GM19043 (cell line): ENCODE results near the gene ZBTB3.
A peak's percentile ranks its signal among the peaks of the same experiment; 100 is the strongest.
"Not testable (repeated sequence)": the region's sequence is repeated elsewhere in the genome, so short reads cannot be mapped to it uniquely, and the experiment has no call there.

ENCODE experiments used
- ATAC-seq: cut with Tn5 transposase; IDR thresholded peaks from one replicate; pipeline ENCODE4 v1.9.1; 2021; ENCODE audit warnings: low read depth; ENCODE audit not compliant: unreplicated experiment

ZBTB3 gene

DNA sequence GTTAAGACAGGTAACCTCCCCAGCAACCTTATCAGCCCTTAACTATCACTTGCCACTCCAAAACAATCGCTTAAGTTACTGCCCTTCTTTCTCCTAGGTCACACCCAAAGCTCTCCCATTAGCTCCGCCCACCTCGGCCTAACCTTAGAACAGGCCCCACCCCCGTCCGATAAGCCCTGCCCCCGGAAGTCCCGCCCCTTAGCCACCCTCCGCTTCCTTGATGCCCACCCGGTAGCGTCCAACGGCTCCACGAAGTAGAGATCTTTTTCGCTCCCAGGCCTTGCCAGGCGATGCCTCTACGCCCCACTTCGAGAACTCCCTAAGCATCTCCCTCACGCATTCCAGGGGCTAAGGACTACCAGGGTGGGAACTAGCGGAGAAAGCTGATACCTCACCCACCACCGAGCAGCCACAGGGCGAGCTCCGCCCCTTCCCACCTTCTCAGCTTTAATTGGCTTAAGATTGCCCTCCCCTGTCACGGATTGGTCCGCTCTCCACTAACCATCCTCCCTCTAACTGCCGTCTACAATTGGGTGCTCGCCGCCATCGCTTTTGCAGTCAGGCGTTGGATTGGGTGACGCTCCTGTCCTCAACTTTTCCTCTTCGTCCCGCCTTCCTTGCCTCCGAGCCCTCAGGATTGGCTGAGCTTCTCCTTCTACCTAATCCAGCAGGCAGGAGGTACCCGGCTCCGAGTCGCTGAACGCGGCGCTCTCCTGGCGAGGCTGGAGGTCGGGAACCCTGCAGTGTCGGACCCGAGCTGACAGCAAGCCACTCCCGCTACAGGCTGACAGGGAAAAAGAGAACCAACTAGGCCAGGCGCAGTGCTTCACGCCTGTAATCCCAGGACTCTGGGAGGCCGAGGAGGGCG is at the start of gene ZBTB3:
Gene ZBTB3 (minus strand): TSS at position 425 of the 868 bp plus-strand sequence. CDS start 496 bp downstream, outside the sequence.
- peak; percentile 93 for ATAC-seq

DNA sequence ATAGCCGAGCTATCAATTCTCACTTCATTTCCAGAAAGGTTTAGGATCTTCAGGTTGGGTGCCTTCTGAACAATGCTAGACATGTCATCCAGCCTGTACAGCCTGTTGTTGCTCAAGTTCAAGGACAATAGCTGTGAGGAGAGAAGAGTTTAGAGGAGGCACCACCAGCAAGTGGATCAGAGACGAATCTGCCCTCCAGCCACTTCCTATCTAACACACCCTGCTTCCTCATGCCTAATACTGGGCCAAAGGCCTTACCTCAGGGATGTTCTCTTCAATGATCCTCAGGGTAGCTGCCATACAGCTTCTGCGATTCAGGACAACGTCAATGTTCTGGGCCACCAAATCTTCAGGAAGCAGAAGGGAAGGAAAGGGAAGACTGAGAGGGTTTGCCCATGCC is 47.1 kb upstream of the ZBTB3 start:
- no peak for ATAC-seq

DNA sequence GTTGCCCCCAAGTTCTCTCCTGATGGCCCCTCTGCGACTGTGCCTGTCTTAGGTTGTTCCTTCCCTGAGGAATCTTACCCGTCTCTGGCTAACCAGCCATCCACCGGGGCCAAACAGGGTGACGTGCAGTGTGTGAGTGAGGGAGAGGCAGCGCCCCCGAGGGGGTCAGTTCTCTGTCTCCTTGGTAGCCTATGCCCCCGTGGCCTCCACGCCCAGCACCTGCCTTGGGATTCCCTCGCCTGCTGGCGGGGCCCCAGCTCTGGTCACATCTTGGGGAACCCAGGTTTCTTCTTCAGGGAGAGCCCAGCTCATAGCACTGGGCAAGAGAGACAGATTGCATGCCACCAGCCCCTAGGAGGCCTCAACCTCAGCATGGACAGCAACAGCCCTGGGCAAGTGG is 45.5 kb upstream of the ZBTB3 start:
- ATAC-seq = no peak

DNA sequence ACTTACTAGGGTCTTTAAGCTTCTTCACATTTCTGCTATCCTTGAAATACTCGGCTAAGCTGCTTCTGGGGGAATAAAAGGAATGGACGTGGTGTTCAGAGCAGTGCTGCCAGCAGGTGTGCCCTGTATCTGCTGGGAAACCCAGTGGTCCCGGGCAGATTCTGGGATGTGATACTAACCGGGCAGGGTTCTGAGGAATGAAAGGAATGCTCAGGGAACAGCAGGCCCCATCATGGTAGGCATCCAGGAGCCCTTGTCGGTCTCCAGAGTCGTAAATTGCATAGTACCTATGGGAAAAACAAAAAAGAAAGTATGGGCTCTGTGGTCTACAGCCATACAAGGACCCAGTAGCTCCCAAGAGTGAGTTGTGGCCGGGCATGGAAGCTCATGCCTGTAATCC is 42.3 kb upstream of the ZBTB3 start:
- ATAC-seq = no peak

DNA sequence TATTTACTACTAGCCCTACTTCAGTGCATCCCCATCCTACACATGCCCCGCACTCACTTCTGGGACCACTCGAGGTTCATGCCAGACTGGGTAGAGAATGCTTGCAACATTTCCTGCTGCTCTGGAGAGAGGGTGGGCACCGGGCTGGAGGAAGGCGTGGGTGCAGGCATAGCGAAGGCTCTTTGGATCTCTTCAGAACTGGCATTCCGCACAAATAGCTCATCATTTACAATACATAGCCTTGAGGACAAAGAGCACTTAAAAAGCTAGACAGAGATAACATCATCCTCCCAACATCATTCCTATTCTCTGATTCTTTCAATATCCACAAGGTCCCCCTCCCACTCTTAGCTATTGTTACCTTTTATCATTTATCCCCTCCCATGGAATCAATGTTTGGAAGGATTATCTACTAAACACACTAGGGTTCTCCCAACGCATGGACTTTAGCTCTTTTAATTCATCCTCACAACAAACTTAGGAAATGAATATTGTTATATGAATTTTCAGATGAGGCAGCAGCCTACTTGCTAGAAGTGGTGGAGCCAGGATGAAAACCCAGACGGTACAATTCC is 40.3 kb upstream of the ZBTB3 start:
- ATAC-seq = no peak

DNA sequence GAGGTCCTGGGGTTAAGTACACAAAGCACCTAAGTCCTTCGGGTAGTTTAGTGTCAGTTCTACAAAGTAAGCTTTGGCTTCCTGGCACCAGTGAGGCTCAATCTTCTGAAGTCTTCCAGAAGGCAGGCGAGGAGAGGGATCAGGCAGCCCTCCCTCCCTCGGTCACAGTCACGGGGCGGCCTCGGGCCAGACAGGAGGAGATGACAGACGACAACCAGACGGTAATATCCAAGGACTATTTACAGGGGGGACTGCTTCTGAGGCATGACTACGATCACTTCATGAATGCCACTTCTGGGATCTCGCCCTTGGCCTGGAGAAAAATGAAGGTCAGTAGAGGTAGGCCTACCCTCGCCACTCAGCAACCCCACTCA is 38.2 kb upstream of the ZBTB3 start:
- ATAC-seq = no peak

DNA sequence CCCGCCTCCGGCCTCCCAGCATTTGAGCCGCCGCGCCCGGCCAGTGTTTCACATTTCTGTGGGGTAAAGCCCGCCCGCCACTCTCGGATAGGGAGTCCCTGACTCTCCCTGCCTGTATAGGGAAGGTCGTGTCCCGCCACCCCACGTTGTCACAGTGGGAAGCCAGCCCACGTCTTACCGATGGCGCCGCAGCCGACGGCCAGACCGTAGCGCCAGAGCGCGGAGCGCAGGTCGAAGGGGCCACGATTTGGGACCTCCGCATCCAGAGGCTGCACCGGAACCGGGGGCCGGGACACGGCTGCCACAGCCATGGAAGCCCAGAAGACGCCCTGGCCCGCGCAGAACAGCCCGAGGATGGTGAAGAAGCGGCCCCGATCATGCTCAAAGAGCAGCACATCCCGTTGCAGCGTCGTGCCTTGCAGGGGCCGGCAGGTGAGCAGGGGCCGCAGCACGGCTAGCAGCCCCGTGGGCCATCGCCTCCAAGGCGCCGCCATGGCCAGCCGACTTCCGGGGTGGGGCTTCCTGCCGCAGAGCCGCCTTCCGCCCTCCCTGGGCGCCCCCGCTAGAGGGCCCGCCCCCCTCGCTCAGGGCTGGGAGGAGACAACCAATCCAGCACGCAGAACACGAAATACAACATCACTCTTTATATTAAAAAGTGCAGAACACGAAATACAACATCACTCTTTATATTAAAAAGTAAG is 37.7 kb upstream of the ZBTB3 start, which contains the start of gene TMEM223:
Gene TMEM223 (minus strand): TSS at position 506 of the 701 bp plus-strand sequence. CDS start 12 bp downstream, at position 494.
- peak; percentile 73 for ATAC-seq

DNA sequence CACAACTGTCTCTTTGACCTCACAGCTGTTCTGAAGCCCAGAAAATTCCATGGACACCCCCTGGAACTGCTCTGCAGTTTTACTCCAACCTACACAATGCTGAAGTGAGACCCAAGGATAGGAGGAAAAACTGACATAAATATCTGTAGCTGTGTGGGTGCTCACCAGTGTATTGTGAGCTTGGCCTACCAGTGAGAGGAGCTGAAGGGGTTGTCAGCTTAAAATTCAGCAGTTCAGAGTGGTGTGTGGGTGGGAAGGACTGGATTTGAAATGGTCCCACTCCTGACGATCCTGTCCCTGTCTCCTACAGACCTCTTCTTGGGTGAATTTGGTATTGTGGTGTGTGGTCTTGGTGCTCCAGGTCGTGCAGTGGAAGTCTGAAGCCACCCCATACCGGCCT is 35.6 kb upstream of the ZBTB3 start:
- no peak for ATAC-seq

DNA sequence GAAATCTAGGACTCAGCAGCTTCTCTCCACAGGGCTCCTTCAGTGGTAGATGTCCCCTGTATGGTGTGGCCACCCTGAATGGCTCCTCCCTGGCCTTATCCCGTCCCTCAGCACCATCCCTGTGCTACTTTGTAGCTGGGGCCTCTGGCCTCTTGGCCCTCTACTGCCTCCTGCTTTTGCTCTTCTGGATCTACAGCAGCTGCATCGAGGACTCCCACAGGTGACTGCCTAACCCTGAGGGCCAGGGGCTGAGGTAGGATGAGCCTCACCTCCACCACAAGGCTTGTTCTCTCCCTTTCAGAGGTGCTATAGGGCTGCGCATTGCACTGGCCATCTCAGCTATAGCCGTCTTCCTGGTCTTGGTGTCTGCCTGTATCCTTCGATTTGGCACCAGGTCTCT is 35.0 kb upstream of the ZBTB3 start:
- ATAC-seq = no peak

DNA sequence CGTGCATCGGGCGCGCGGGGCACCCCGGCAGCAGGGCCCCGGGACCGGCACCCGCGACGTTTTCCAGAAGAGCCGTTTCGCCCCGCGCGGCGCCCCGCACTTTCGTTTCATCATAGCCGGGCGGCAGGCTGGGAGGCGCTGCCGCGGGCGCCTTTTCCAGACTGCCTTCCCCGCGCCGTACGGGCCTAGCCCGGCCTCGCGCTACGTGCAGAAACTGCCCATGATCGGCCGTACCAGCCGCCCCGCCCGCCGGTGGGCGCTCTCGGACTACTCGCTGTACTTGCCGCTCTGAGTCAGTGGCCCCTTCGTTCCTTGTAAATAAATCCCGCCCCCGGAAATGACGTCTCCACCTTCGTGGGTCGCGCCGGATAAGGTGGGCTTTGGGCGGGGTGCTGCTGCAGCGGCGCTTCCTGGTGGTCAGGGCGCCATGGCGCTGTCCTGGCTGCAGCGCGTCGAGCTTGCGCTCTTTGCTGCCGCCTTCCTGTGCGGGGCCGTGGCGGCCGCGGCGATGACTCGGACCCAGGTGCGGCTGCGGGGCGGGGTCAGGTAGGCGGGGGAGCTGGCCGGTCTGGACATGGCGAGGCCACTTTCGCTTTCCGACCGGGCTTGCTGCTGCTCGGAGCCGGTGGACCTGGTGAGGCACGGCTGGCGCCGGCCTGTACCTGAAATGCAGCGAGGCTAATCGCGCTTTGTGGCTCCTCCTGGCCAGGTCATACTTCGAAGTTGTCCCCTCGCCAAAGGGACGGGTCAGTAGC is 33.2 kb upstream of the ZBTB3 start, which contains the start of gene TMEM179B:
Gene TMEM179B (plus strand): TSS at position 398 of the 755 bp plus-strand sequence. CDS start 30 bp downstream, at position 428.
- ATAC-seq = peak; percentile 66

DNA sequence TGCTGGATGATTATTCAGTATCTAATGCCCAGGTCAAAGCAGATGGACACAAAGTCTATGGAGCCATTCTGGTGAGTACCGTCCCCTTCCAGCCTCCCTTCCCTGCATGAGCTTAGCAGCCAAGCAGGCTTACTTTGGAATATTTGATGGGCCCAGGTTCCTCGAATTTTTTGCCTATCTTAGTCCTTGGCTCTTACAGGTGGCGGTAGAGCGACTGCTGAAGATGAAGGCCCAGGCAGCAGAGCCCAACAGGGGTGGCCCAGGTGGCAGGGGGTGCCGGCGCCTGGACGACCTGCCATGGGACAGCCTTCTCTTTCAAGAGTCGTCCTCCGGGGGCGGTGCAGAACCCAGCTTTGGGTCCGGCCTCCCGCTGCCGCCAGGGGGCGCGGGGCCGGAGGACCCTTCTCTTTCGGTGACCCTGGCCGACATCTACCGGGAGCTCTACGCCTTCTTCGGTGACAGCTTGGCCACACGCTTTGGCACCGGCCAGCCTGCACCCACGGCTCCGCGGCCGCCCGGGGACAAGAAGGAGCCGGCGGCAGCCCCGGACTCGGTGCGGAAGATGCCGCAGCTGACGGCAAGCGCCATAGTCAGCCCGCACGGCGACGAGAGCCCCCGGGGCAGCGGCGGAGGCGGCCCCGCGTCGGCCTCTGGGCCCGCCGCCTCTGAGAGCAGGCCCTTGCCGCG is 32.5 kb upstream of the ZBTB3 start:
- peak; percentile 53 for ATAC-seq

DNA sequence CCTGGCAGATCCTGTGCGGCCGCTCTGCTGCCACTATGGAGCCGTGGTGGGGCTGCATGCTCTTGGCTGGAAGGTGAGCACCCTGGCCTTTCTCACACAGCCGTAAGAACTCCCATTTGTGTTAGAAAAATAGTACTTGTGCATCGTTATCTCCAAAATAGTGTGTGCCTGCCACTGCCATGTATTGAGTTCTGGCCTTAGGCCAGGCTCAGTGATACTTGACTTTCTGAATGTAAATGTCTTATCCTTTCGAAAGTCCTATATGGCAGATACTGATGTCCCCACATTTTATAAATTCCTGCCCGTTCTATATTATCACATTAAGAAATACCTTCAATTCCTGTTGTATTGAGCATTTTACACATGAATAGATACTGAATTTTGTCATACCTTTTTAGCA is 28.8 kb upstream of the ZBTB3 start:
- ATAC-seq = no peak

DNA sequence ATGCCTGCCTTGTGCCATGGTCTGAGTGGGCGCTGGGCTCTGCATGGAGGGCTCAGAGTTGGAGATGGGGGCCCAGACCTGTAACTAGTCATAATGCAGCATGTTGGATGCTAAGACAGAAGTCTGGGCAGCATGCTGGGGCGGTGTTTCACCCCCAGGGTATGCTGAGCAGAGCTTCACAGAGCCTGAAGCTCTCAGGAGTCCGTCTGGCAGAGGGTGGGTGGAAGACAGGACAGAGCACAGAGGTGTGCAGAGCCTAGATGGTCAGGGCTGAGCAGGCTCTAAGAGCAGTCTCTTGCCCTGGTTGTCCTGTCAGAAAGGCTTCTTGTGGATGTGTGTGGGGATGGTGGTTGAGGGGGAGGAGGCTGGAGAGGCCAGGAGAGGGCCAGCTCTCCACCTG is 24.5 kb upstream of the ZBTB3 start:
- ATAC-seq = no peak

DNA sequence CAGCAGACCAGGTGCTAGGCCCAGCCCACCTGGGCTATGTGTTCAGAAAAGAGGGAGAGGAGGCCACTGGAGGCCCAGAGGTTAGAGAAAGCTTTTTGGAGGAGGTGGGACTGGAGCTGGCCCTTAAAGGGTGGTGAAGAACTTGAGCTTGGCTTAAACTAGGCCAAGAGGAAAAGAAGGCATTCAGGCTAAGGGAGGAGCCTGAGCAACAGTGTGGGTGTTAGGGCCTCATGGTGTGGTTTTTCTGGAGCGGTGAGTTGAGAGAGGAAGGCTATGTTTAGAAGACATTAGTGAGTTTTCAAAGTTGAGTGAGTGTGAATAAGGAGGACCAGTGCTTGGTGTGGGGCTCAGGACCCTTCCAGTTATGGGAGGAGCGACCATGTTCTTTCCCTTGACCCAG is 23.4 kb upstream of the ZBTB3 start:
- no peak for ATAC-seq

DNA sequence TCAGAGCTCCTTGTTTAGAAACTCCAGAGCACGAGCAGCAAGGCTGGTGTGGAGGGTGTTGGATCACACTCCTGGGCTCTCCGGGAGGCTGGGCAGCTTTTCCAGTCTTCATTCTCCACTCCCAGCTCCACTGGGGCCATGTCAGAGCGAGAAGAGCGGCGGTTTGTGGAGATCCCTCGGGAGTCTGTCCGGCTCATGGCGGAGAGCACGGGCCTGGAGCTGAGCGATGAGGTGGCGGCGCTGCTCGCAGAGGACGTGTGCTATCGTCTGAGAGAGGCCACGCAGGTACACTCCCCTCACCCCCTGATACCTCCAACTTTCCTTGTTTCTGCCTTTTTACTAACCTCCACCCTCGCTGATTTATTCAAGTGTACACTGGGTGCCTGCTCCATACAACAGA is 21.7 kb upstream of the ZBTB3 start:
- no peak for ATAC-seq

DNA sequence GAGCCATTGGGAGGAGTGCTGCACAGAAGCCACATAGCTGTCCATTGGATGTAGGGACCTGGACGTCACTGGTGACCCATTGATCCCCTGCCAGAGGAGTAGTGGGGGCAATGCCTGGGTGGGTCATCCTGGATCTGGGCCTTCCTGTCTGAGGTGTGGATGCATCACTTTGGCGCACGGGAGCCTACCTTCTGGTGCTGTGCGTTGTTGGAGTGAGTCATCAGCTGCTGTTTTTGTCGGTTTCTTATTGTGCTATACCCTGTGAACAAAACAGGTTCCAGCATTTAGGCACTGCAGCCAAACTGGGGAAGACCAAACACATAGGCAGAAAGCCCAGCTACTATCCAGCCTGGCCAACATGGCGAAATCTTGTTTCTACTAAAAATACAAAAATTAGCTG is 20.4 kb upstream of the ZBTB3 start:
- no peak for ATAC-seq

DNA sequence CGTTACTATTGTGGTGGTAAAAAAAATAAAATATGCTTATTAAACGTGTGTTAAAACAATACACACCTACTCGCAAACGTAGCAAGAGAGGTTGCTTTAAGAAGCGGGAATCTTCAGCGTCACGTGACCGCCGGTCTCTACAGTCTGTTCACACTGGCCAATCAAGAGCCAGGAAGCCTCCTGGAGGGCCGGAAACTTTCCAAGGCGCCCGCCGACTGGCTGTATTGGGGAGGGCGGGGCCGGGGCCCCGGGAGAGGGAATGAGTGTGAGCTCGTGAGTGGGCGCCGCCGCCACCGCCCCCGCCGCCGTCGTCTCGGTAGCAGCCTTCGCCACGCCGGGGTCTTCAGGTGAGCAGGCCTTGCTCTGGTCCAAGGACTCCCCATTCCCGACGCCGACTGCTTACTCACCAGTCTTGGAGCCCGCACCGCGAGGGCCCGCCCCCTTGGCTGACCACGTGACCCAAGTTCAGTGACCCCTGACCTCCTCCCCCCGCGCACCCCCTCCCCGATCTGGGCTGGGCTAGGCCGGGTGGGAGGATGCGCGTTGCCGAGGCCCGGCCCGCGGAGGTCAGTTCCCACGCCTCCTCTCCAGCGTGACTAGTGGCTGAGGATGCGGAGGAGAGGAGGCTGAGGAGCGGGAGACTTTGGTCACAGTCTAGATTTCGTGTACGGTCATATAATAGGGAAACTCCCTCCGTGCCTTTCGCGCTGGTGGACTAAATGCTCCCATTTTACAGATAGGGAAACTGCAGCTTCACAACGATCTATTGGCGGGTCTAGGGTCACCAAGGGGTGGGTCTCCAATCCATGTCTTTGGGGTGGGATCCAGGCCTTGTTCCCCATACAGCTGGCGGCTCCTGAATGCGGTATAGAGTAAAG is 17.4 kb upstream of the ZBTB3 start, which contains the start of gene TAF6L:
Gene TAF6L (plus strand): TSS at position 253 of the 878 bp plus-strand sequence. CDS start 4,388 bp downstream, outside the sequence.
- ATAC-seq = peak; percentile 78

DNA sequence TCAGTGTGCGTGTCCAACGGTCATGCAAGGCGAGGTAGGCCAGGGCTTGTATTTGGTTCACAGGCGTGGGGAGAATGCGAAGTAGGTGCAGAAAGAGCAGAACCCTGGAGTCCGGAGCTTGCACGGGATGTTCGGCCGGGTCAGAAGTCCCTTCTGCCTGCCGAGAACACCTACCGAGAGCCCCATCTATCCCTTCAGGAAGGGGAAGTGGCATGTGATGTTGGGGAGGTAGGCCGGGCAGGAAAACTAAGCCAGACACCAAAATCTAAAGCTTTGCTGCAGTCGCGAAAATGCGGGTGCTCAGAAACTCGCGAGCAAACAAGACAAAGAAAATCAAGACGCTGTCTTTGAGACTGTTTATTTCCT is 16.8 kb upstream of the ZBTB3 start:
- ATAC-seq = no peak

DNA sequence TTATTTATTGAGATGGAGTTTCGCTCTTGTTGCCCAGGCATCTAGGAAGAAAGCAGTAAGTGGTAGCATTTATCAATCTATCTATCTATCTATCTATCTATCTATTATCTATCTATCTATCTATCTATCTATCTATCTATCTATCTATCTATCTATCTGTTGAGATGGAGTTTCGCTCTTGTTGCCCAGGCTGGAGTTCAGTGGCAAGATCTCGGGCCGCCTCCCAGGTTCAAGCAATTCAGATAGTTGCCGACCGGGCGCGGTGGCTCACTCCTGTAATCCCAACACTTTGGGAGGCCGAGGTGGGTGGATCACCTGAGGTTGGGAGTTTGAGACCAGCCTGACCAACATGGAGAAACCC is 6.9 kb upstream of the ZBTB3 start:
- ATAC-seq = not testable (repeated sequence)
